HepG2 (cell line): ENCODE data around the gene DNAJA1. TPM values are rescaled to one million over a fixed set of nuclear protein-coding genes. Genes with fewer than 3 reads are reported as not detected.

Experiments
- ATF1 ChIP-seq: IDR thresholded peaks from 2 replicates; pipeline ENCODE4 v1.6.1; 2016; ENCODE audit warnings: mild to moderate bottlenecking, control low read depth
- ATF2 ChIP-seq: sonication (generic); formaldehyde crosslinking; IDR thresholded peaks from 2 replicates; pipeline ENCODE4 v1.4.0; 2020; ENCODE audit warnings: missing genetic modification reagents
- DNMT3B ChIP-seq: conservative IDR thresholded peaks from 2 replicates; pipeline ENCODE4 v1.6.1; 2016; ENCODE audit warnings: missing biosample characterization, control low read depth
- ETV6 ChIP-seq: sonication (generic); formaldehyde crosslinking; conservative IDR thresholded peaks from 2 replicates; pipeline ENCODE4 v1.4.0; 2020; ENCODE audit warnings: missing genetic modification reagents
- FIP1L1 ChIP-seq: fragments of 200-400 bp; formaldehyde crosslinking; IDR thresholded peaks from 2 replicates; pipeline ENCODE4 v1.6.1; 2018; ENCODE audit warnings: low read depth, mild to moderate bottlenecking, low read length, moderate library complexity, borderline replicate concordance; ENCODE audit not compliant: insufficient read depth
- FOXA3 ChIP-seq: IDR thresholded peaks from 2 replicates; pipeline ENCODE4 v1.6.1; 2016; ENCODE audit warnings: missing genetic modification reagents, missing compliant biosample characterization
- GATAD2A ChIP-seq: IDR thresholded peaks from 2 replicates; pipeline ENCODE4 v1.6.1; 2016
- LCORL ChIP-seq, 2 experiments: fragments of 450-650 bp in 1 of 2; sonication (generic) in 1 of 2; formaldehyde crosslinking in 1 of 2; IDR thresholded peaks; 2 replicates each; pipeline versions ENCODE4 v1.5.0 to v1.6.1; 2017 to 2020; ENCODE audit warnings: antibody characterized with exemption in 1 of 2, missing genetic modification reagents in 1 of 2
- MXI1 ChIP-seq: IDR thresholded peaks from 3 replicates; pipeline ENCODE4 v1.6.1; 2012; ENCODE audit warnings: low read depth, low read length, inconsistent platforms, borderline replicate concordance
- RARG ChIP-seq: sonication (generic); formaldehyde crosslinking; IDR thresholded peaks from 2 replicates; pipeline ENCODE4 v1.4.0; 2020; ENCODE audit warnings: low read depth, mild to moderate bottlenecking, missing genetic modification reagents
- SMAD9 ChIP-seq: sonication (generic); formaldehyde crosslinking; IDR thresholded peaks from 2 replicates; pipeline ENCODE4 v1.5.1; 2020; ENCODE audit warnings: mild to moderate bottlenecking, missing genetic modification reagents
- SOX13 ChIP-seq, 3 experiments: fragments of 450-650 bp in 1 of 3; sonication (generic) in 1 of 3; formaldehyde crosslinking in 1 of 3; IDR thresholded peaks in 2 of 3; conservative IDR thresholded peaks in 1 of 3; 2 replicates each; pipeline versions ENCODE4 v1.5.0 to v1.6.1; 2016 to 2020; ENCODE audit warnings: antibody characterized with exemption in 1 of 3, mild to moderate bottlenecking in 1 of 3, missing compliant biosample characterization in 1 of 3, missing genetic modification reagents in 1 of 3, moderate library complexity in 1 of 3
- TFDP1 ChIP-seq: IDR thresholded peaks from 2 replicates; pipeline ENCODE4 v1.6.1; 2016; ENCODE audit warnings: missing compliant biosample characterization, missing genetic modification reagents, borderline replicate concordance
- ZBTB20 ChIP-seq: sonication (generic); formaldehyde crosslinking; IDR thresholded peaks from 2 replicates; pipeline ENCODE4 v1.8.1; 2023; ENCODE audit warnings: missing genetic modification reagents, low read depth, mild to moderate bottlenecking, borderline replicate concordance
- ZBTB33 ChIP-seq: sonication (generic); formaldehyde crosslinking; IDR thresholded peaks from 2 replicates; pipeline ENCODE4 v1.4.0; 2020; ENCODE audit warnings: missing genetic modification reagents
- ZFP1 ChIP-seq: IDR thresholded peaks from 2 replicates; pipeline ENCODE4 v1.6.1; 2016
- ZFP90 ChIP-seq: sonication (generic); formaldehyde crosslinking; IDR thresholded peaks from 2 replicates; pipeline ENCODE4 v1.8.0; 2022; ENCODE audit warnings: missing genetic modification reagents, mild to moderate bottlenecking, inconsistent platforms, borderline replicate concordance
- ZNF101 ChIP-seq: sonication (generic); formaldehyde crosslinking; IDR thresholded peaks from 2 replicates; pipeline ENCODE4 v1.4.0; 2020; ENCODE audit warnings: mild to moderate bottlenecking, low read depth, missing genetic modification reagents, borderline replicate concordance
- ZNF292 ChIP-seq: sonication (generic); formaldehyde crosslinking; IDR thresholded peaks from 2 replicates; pipeline ENCODE4 v1.8.1; 2022; ENCODE audit warnings: mild to moderate bottlenecking, low read depth, missing genetic modification reagents, borderline replicate concordance
- ZNF615 ChIP-seq: sonication (generic); formaldehyde crosslinking; IDR thresholded peaks from 2 replicates; pipeline ENCODE4 v1.5.0; 2020; ENCODE audit warnings: mild to moderate bottlenecking, missing genetic modification reagents, borderline replicate concordance
- ZSCAN20 ChIP-seq: sonication (generic); formaldehyde crosslinking; IDR thresholded peaks from 2 replicates; pipeline ENCODE4 v1.4.0; 2020; ENCODE audit warnings: missing genetic modification reagents, mild to moderate bottlenecking, borderline replicate concordance
- ZSCAN5A ChIP-seq: sonication (generic); formaldehyde crosslinking; IDR thresholded peaks from 2 replicates; pipeline ENCODE4 v1.8.0; 2022; ENCODE audit warnings: mild to moderate bottlenecking, missing genetic modification reagents, borderline replicate concordance
- polyA plus RNA-seq, 8 experiments: library from polyadenylated mRNA; depleted of rRNA in 3 of 8; stranded (reverse) in 7 of 8; unstranded in 1 of 8; fragments of >200 nt; fragmentation: Illumina TruSeq in 4 of 8; extraction: Trizol in 4 of 8; gene quantifications; 2 replicates each; pipeline versions ENCODE4 v1.2.1 to v1.2.3, GENCODE V29; 2011 to 2016; ENCODE audit warnings: low read depth in 4 of 8, missing spikeins in 1 of 8, mixed read lengths in 1 of 8; ENCODE audit not compliant: insufficient read depth in 1 of 8
- total RNA-seq, 5 experiments: library from RNA; depleted of rRNA; stranded (reverse); fragments of >200 nt; fragmentation: Illumina TruSeq; extraction: Trizol; gene quantifications; 2 replicates each; pipeline ENCODE4 v1.2.3, GENCODE V29; 2016; ENCODE audit warnings: low read depth in 1 of 5

DNAJA1 gene
- total and polyA plus RNA-seq, 2 of the 13 experiments (the other 11 are each of a cell fraction or from before 2014, with no cell fraction given): 95.9 to 306 TPM

GRCh38 chr9:33024966-33025571, at the start of gene DNAJA1 (continued):
- TF ChIP-seq TFDP1: peak; percentile 49; the same call in 1 of the 2 replicates
- TF ChIP-seq GATAD2A (CRISPR knock-in tag): no peak
- TF ChIP-seq FOXA3 (CRISPR knock-in tag): peak; percentile 47; the same call in 1 of the 2 replicates
- TF ChIP-seq ZNF615 (CRISPR knock-in tag): 0 out of 2 replicates have a peak, but pooled peaks have one; percentile 57
- TF ChIP-seq SOX13 (IDR thresholded peaks at IDR 0.05): no peak
- peak in 1 of 2 experiments; percentile 11; a peak in 1 of 4 replicates for TF ChIP-seq SOX13 (CRISPR knock-in tag; conservative IDR thresholded peaks at IDR 0.05 in 1 of 2, IDR thresholded peaks at IDR 0.05 in 1 of 2)
- TF ChIP-seq ZSCAN5A: peak; percentile 95; the same call in 1 of the 2 replicates
- TF ChIP-seq RARG: no peak
- TF ChIP-seq MXI1: peak; percentile 94; the same call in 2 of the 3 replicates
- TF ChIP-seq ZBTB20 (CRISPR knock-in tag): no peak; the same call in none of the 2 replicates
- TF ChIP-seq ZNF101 (CRISPR knock-in tag): no peak
- TF ChIP-seq DNMT3B (CRISPR knock-in tag): peak; percentile 87; the same call in 1 of the 2 replicates
- TF ChIP-seq ZNF292 (CRISPR knock-in tag): no peak
- TF ChIP-seq FIP1L1: no peak
- TF ChIP-seq ZFP1 (CRISPR knock-in tag): no peak
- TF ChIP-seq SMAD9 (CRISPR knock-in tag): 0 out of 2 replicates have a peak, but pooled peaks have one; percentile 26
- peak; percentile 85; the same call in 1 of the 2 replicates for TF ChIP-seq ETV6 (CRISPR knock-in tag)
- TF ChIP-seq ZBTB33 (CRISPR knock-in tag): no peak
- TF ChIP-seq ATF2 (CRISPR knock-in tag): peak; percentile 75; the same call in 1 of the 2 replicates
- peak; percentile 68; the same call in 1 of the 2 replicates for TF ChIP-seq ZSCAN20 (CRISPR knock-in tag)
- no peak for TF ChIP-seq LCORL (IDR thresholded peaks at IDR 0.05)
- peak; percentile 72; the same call in 1 of the 2 replicates for TF ChIP-seq LCORL (CRISPR knock-in tag; IDR thresholded peaks at IDR 0.05)
- peak; percentile 65 for TF ChIP-seq ZFP90 (CRISPR knock-in tag)
- no peak for TF ChIP-seq ATF1 (CRISPR knock-in tag)
